H1 (cell line): ENCODE results near the gene CAP1. TPM values are rescaled to one million over a fixed set of nuclear protein-coding genes. Genes with fewer than 3 reads are reported as not detected.

ENCODE experiments used
- CTCF ChIA-PET: fragments of 300-600 bp; sonication (Branson Sonifier 250); formaldehyde crosslinking; loops from one replicate; lab custom pipeline; 2021; ENCODE audit not compliant: partially characterized antibody; lab: Charles Lee
- POLR2A ChIA-PET: fragments of 300-600 bp; sonication (Branson Sonifier 250); formaldehyde crosslinking; loops from one replicate; lab custom pipeline; 2021; ENCODE audit warnings: inconsistent platforms; ENCODE audit not compliant: partially characterized antibody; lab: Charles Lee
- DNase-seq, 2 experiments: peaks; one replicate each; pipeline versions ENCODE4 v3.0.0 to v3.0.0-alpha.2; 2010 to 2022; ENCODE audit warnings: low spot score in 2 of 2, low read depth in 1 of 2, mixed read lengths in 1 of 2
- FAIRE-seq: peaks from 2 replicates; lab custom pipeline; 2011; peaks lifted over from hg19 to GRCh38; lab: Jason Lieb, UNC
- H2AFZ ChIP-seq: 2 replicates; pipeline ENCODE4 v1.8.1; 2012; ENCODE audit warnings: low read length, inconsistent platforms
- H2AK5ac ChIP-seq: 2 replicates; pipeline ENCODE4 v1.6.1; 2013; ENCODE audit warnings: low read depth, low read length
- H2BK120ac ChIP-seq: replicated peaks from 2 replicates; pipeline ENCODE3; 2013; ENCODE audit warnings: low read depth, low read length, inconsistent platforms
- H2BK12ac ChIP-seq: 2 replicates; pipeline ENCODE4 v1.6.1; 2013; ENCODE audit warnings: low read depth, low read length
- H2BK15ac ChIP-seq: 2 replicates; pipeline ENCODE4 v1.6.1; 2013; ENCODE audit warnings: low read length
- H2BK20ac ChIP-seq: 2 replicates; pipeline ENCODE4 v1.6.1; 2013; ENCODE audit warnings: low read length
- H2BK5ac ChIP-seq: 2 replicates; pipeline ENCODE4 v1.6.1; 2013; ENCODE audit warnings: low read depth, low read length
- H3K14ac ChIP-seq: 2 replicates; pipeline ENCODE4 v1.6.1; 2013; ENCODE audit warnings: inconsistent platforms; ENCODE audit not compliant: insufficient read length
- H3K18ac ChIP-seq: 2 replicates; pipeline ENCODE4 v1.6.1; 2013; ENCODE audit warnings: low read length; ENCODE audit errors: extremely low read depth
- H3K23ac ChIP-seq: 2 replicates; pipeline ENCODE4 v1.6.1; 2013; ENCODE audit warnings: inconsistent platforms; ENCODE audit not compliant: insufficient read length
- H3K23me2 ChIP-seq: 2 replicates; pipeline ENCODE4 v1.6.1; 2013; ENCODE audit warnings: low read depth, low read length
- H3K27ac ChIP-seq: 2 replicates; pipeline ENCODE4 v1.6.1; 2011; ENCODE audit warnings: low read depth, low read length, inconsistent platforms
- H3K27me3 ChIP-seq, 4 experiments: replicated peaks in 1 of 4; 1 replicate in 1 of 4; 2 replicates in 3 of 4; pipeline versions ENCODE4 v1.6.1 to v1.8.1; 2011 to 2013; ENCODE audit warnings: low read length in 3 of 4, mild to moderate bottlenecking in 3 of 4, inconsistent platforms in 2 of 4, mixed read lengths in 2 of 4, moderate library complexity in 1 of 4; ENCODE audit not compliant: control insufficient read depth in 3 of 4, insufficient read depth in 3 of 4; ENCODE audit errors: extremely low read depth in 1 of 4
- H3K36me3 ChIP-seq, 4 experiments: 2 replicates each; pipeline versions ENCODE4 v1.6.1 to v1.8.1; 2011 to 2013; ENCODE audit warnings: mild to moderate bottlenecking in 4 of 4, low read length in 3 of 4, moderate library complexity in 2 of 4, control low read depth in 1 of 4, inconsistent platforms in 1 of 4; ENCODE audit not compliant: insufficient read depth in 4 of 4, control insufficient read depth in 2 of 4
- H3K4ac ChIP-seq: replicated peaks from 2 replicates; pipeline ENCODE3; 2013; ENCODE audit warnings: low read length, low read depth, mixed read lengths, inconsistent platforms; ENCODE audit not compliant: insufficient read length
- H3K4me1 ChIP-seq, 4 experiments: replicated peaks in 1 of 4; 1 replicate in 1 of 4; 2 replicates in 3 of 4; pipeline versions ENCODE4 v1.6.1 to v1.8.1; 2011 to 2013; ENCODE audit warnings: low read length in 3 of 4, inconsistent platforms in 2 of 4, mixed read lengths in 1 of 4; ENCODE audit not compliant: insufficient read depth in 4 of 4, control insufficient read depth in 3 of 4
- H3K4me2 ChIP-seq, 2 experiments: 2 replicates each; pipeline versions ENCODE4 v1.6.1 to v1.8.1; 2011 to 2013; ENCODE audit warnings: low read depth in 2 of 2, low read length in 2 of 2, control low read depth in 1 of 2, inconsistent platforms in 1 of 2, mild to moderate bottlenecking in 1 of 2; ENCODE audit not compliant: insufficient read depth in 1 of 2
- H3K4me3 ChIP-seq, 4 experiments: fragments of 200-600, 300-600 bp in 1 of 4; sonication (generic), shearing (Covaris generic), sonication (Bioruptor Twin) in 1 of 4; 2 replicates each; pipeline versions ENCODE4 v1.5.1 to v1.8.1; 2011 to 2016; ENCODE audit warnings: low read length in 4 of 4, low read depth in 3 of 4, control low read depth in 2 of 4, inconsistent platforms in 2 of 4, mild to moderate bottlenecking in 2 of 4, mixed read lengths in 1 of 4, moderate library complexity in 1 of 4; ENCODE audit not compliant: insufficient read depth in 2 of 4; ENCODE audit errors: extremely low read depth in 1 of 4
- H3K56ac ChIP-seq: replicated peaks from 2 replicates; pipeline ENCODE3; 2013; ENCODE audit warnings: low read depth, mild to moderate bottlenecking, mixed read lengths, low read length, inconsistent platforms; ENCODE audit not compliant: insufficient read length
- H3K79me1 ChIP-seq: 2 replicates; pipeline ENCODE4 v1.6.1; 2013; ENCODE audit warnings: low read depth, low read length, control low read depth
- H3K79me2 ChIP-seq, 2 experiments: 2 replicates each; pipeline versions ENCODE4 v1.6.1 to v1.8.1; 2012 to 2013; ENCODE audit warnings: low read length in 2 of 2, mild to moderate bottlenecking in 2 of 2, inconsistent platforms in 1 of 2; ENCODE audit not compliant: insufficient read depth in 2 of 2, control insufficient read depth in 1 of 2
- H3K9ac ChIP-seq, 4 experiments: replicated peaks in 1 of 4; 1 replicate in 1 of 4; 2 replicates in 3 of 4; pipeline versions ENCODE4 v1.6.1 to v1.8.1; 2011 to 2013; ENCODE audit warnings: low read depth in 3 of 4, low read length in 3 of 4, control low read depth in 2 of 4, mild to moderate bottlenecking in 2 of 4, moderate library complexity in 2 of 4, inconsistent platforms in 1 of 4; ENCODE audit errors: extremely low read depth in 1 of 4
- H3K9me3 ChIP-seq, 2 experiments: 2 replicates each; pipeline versions ENCODE4 v1.6.1 to v1.8.1; 2012 to 2013; ENCODE audit warnings: mild to moderate bottlenecking in 2 of 2, moderate library complexity in 2 of 2, control low read depth in 1 of 2, inconsistent platforms in 1 of 2, low read depth in 1 of 2, low read length in 1 of 2, mixed read lengths in 1 of 2; ENCODE audit not compliant: insufficient read depth in 2 of 2
- H4K20me1 ChIP-seq, 2 experiments: replicated peaks in 1 of 2; 2 replicates each; pipeline versions ENCODE3 to v1.8.1; 2011 to 2013; ENCODE audit warnings: inconsistent platforms in 2 of 2, low read length in 2 of 2, mild to moderate bottlenecking in 1 of 2; ENCODE audit not compliant: insufficient read depth in 2 of 2, control insufficient read depth in 1 of 2
- H4K5ac ChIP-seq: 2 replicates; pipeline ENCODE4 v1.6.1; 2013; ENCODE audit warnings: low read length, low read depth, mixed read lengths, inconsistent platforms; ENCODE audit not compliant: insufficient read length
- H4K8ac ChIP-seq: 2 replicates; pipeline ENCODE4 v1.8.0; 2013; ENCODE audit warnings: mild to moderate bottlenecking, moderate library complexity, low read length, inconsistent platforms; ENCODE audit not compliant: insufficient read depth; ENCODE audit errors: extremely low read depth
- H4K91ac ChIP-seq: replicated peaks from 2 replicates; pipeline ENCODE3; 2013; ENCODE audit warnings: low read length, mixed read lengths, inconsistent platforms; ENCODE audit not compliant: insufficient read length
- CBX8 ChIP-seq: fragments of 300-800, 300-1000 bp; sonication (generic); IDR thresholded peaks from 2 replicates; pipeline ENCODE4 v1.7.1; 2016; ENCODE audit warnings: low read depth, low read length, borderline replicate concordance
- POLR2A ChIP-seq, 2 experiments: IDR thresholded peaks; 1 replicate in 1 of 2; 2 replicates in 1 of 2; pipeline ENCODE4 v1.6.1; 2011; ENCODE audit warnings: low read depth in 2 of 2, low read length in 2 of 2, mild to moderate bottlenecking in 2 of 2; ENCODE audit errors: control extremely low read depth in 1 of 2
- POLR2AphosphoS5 ChIP-seq: IDR thresholded peaks from 2 replicates; pipeline ENCODE4 v1.6.1; 2011; ENCODE audit warnings: low read depth, low read length
- SRF ChIP-seq: IDR thresholded peaks from 2 replicates; pipeline ENCODE4 v1.6.1; 2011; ENCODE audit warnings: mild to moderate bottlenecking, low read depth, low read length, moderate library complexity
- ZNF274 ChIP-seq: IDR thresholded peaks from 2 replicates; pipeline ENCODE4 v1.7.0; 2012; ENCODE audit warnings: low read length, borderline replicate concordance; ENCODE audit errors: extremely low read depth
- WGBS, 2 experiments: shearing (Covaris generic) in 1 of 2; methylation state at CpG; one replicate each; pipeline versions ENCODE4 v1.1.6 to v1.1.7; 2013 to 2015; ENCODE audit warnings: low lambda C conversion rate in 2 of 2, mixed read lengths in 2 of 2, inconsistent platforms in 1 of 2, low coverage in 1 of 2, missing lambda C conversion rate in 1 of 2; ENCODE audit not compliant: insufficient replicate concordance in 2 of 2, insufficient coverage in 1 of 2, insufficient read length in 1 of 2; ENCODE audit errors: extremely low coverage in 1 of 2, missing lambda C conversion rate in 1 of 2; 5-methylcytosine and 5-hydroxymethylcytosine counted together
- polyA plus RNA-seq, 7 experiments: library from polyadenylated mRNA; depleted of rRNA in 3 of 7; stranded (reverse) in 5 of 7; unstranded in 2 of 7; fragments of >200 nt in 5 of 7; fragments of 200-250 nt in 2 of 7; gene quantifications; 1 replicate in 5 of 7; 2 replicates in 1 of 7; 4 replicates in 1 of 7; pipeline versions ENCODE4 v1.2.1 to v1.2.3, GENCODE V29; 2011 to 2013; ENCODE audit warnings: missing spikeins in 2 of 7, mixed read lengths in 2 of 7
- total RNA-seq: library from RNA; stranded (reverse); fragmentation: NEBNext Ultra II Directional; extraction: Animal tissue kit (Norgen Biotek cat#: 25700); gene quantifications from 2 replicates; pipeline ENCODE4 v1.2.1, GENCODE V29; 2021

Gene CAP1
- total and polyA plus RNA-seq, 2 of the 8 experiments (the other 6 are each of a cell fraction or from before 2014, with no cell fraction given), result 140 to 295 TPM

- Histone ChIP-seq H3K14ac (no peak overlapping the region), H2BK5ac (no peak overlapping the region), H2AK5ac (no peak overlapping the region), H2BK15ac (no peak overlapping the region), H2BK20ac (no peak overlapping the region), H2AFZ (no peak overlapping the region), H4K5ac (no peak overlapping the region), H3K56ac (no peak overlapping the region), H2BK12ac (no peak overlapping the region), H4K91ac (no peak overlapping the region), H3K27me3 (peaks cover 0 to 2% (median 0%) of the 10 kb centered on the region in 4 experiments; a peak in 1 of 7 replicates), H3K23me2 (0 out of 2 replicates have a peak, but pooled peaks cover under 1% of the 10 kb centered on the region), H3K4me3 (no peak overlapping the region), H3K4me1 (no peaks in the 10 kb centered on the region; a peak in 1 of 7 replicates), H3K9ac (no peak overlapping the region), H3K18ac (no peak overlapping the region), H3K36me3 (no peaks in the 10 kb centered on the region), H3K27ac (no peak overlapping the region), H3K23ac (no peak overlapping the region), H2BK120ac (no peak overlapping the region), H3K79me1 (no peaks in the 10 kb centered on the region), H4K8ac (no peak overlapping the region), H3K9me3 (no peaks in the 10 kb centered on the region), H3K4ac (no peak overlapping the region), H3K4me2 (no peak overlapping the region), H4K20me1 (no peaks in the 10 kb centered on the region), H3K79me2 (no peaks in the 10 kb centered on the region)
- no peak for FAIRE-seq
- ChIA-PET POLR2A (interaction anchor here (1.7 kb wide), 1 partner anchor 9 kb away, joined by 4 read pairs; no protein-coding TSS in a partner anchor), CTCF (interaction anchor here (0.6 to 1.5 kb wide), 4 partner anchors 8 to 105 kb away, joined by 3 to 5 read pairs (median 3); no protein-coding TSS in a partner anchor)
- no peak for TF ChIP-seq CBX8
- TF ChIP-seq POLR2A (IDR thresholded peaks at IDR 0.05; ENCODE audit: control extremely low read depth in 1 of 2, low read depth in 2 of 2, low read length in 2 of 2), result no peak
- no peak for TF ChIP-seq ZNF274
- TF ChIP-seq SRF, result no peak
- TF ChIP-seq POLR2AphosphoS5, result no peak
- no peak for DNase-seq
- 86% methylated on average over 2 of the region's 2 CpGs; no CpG with 5 or more reads in 1 of the 2 experiments for WGBS, 2 experiments
Observed at GRCh38 chr1:40024671-40025070, 15.9 kb upstream of the CAP1 start.
